ENCODE results near the gene GPR65.

GPR65 gene, protein sequence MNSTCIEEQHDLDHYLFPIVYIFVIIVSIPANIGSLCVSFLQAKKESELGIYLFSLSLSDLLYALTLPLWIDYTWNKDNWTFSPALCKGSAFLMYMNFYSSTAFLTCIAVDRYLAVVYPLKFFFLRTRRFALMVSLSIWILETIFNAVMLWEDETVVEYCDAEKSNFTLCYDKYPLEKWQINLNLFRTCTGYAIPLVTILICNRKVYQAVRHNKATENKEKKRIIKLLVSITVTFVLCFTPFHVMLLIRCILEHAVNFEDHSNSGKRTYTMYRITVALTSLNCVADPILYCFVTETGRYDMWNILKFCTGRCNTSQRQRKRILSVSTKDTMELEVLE

DNA sequence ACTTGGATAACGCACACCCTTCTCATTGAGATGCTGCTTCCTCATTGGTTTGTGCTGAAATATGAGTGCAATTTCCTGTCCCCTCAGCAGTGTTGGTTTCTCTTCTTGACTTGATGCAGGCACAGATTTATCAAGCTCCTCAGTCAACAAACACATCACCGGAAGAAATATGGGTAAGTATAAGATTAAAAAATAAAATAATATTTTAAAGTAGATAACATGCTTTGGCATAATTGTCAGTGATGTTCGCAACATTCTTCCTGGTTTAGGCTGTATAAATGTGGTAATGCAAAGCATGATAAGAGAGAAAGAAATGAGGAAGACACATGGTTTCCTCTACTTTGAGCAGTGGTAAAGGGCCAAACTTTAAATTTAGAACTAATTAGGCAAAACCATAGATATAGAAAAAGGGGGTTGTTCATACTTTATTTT, at the start of gene GPR65:
Gene GPR65 (plus strand): TSS at position 86 of the 432 bp plus-strand sequence. CDS start 5,713 bp downstream, outside the sequence.
- no peak for DNase-seq (ENCODE audit: low read depth)

DNA sequence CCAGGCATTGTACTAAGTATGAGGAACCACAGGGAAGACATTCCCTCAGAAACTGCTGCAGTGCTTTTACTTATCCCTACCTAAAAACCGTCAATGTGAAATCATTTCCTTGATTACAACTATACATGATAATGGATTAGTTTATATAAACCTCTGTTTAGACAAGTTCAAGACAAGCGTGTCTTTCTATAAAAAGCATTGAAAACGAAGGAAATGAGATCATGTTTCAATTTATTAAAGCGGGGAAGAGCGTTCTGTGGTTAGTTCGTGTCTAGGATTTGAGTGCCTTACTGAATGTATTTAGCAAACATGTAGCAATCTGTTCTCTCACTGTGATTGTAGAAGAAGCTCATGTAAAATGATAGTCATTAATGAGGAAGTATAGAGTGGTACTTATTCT, 49.4 kb upstream of the GPR65 start:
- no peak for DNase-seq (ENCODE audit: low read depth)

DNA sequence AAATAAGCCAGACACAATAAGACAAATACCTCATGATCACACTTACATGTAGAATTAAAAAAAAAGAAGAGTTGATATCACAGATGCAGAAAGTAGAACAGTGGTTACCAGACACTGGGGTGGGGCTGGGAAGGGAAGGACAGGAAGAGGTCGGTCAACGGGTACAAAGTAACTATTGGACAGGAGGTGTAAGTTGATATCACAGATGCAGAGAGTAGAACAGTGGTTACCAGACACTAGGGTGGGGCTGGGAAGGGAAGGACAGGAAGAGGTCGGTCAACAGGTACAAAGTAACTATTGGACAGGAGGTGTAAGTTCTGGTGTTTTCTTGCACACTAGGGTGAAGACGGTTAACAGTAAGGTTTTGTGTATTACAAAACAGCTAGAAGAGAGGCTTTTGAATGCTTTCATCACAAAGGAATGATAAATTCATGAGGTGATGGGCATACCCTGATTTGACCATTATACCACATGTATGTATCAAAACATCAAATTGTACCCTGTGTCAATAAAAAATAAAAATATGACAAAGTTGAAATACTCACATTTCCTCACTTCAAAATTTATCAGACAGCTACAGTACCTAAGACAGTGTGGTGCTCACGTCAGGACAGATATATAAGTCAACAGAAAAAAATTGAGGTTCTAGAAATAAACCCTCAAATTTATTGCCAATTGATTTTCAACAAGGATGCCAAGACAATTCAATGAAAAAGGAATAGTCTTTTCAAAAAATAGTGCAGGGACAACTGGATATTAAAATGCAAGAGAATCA, 44.7 kb upstream of the GPR65 start:
- no peak for DNase-seq (ENCODE audit: low read depth)

DNA sequence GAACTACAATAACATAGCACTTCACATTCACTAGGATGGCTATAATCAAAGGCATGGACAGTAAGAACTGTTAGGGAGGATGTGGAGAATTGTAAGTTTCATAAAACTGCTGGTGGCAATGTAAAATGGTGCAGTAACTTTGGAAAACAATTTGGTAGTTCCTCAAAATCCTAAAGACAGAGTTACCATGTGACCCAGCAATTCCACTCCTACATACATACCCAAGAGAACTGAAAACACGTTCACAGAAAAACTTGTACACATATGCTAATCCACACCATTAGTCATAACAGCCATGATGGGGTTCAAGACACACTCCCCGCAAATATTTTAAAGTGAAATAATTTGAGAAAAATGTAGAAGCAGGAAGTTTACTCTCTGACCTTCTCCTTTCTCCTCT, 43.7 kb upstream of the GPR65 start:
- DNase-seq (ENCODE audit: low read depth): no peak

DNA sequence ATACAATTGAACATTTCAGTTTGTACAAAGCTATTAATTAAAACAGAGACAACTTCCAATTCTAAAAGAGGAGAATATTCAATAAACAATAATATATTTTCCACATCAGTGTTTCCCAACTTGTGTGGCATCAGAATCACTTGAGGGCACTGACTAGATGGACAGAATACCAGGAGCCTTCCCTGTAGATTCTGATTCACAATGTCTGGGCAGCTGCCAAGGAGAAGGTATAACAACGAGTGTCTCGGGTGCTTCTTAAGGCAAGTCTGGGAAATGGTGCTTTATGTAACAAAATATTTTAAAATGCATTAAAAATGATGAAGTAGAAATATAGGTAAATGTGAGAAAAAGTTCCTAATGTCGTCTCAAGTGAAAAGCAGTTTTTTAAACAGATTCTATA, 38.1 kb upstream of the GPR65 start:
- DNase-seq (ENCODE audit: low read depth): no peak

DNA sequence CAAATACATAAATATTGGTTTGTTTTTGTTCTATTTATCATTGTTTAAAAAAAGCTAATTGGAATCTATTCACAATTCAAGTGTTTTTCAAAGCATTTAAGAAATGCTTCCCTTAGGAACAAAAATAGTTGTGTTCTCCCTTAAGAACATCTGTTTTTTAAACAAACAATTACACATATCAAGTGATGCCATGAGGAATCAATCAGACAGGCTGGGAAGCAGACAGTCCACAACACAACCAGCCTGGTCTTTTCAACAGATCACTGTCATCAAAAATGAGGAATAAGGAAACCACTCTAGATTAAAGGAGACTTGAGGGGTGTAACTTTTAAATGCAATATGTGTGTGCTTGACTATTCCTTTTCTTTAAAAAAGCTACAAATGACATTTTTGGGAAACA, 37.4 kb upstream of the GPR65 start:
- DNase-seq (ENCODE audit: low read depth): no peak

DNA sequence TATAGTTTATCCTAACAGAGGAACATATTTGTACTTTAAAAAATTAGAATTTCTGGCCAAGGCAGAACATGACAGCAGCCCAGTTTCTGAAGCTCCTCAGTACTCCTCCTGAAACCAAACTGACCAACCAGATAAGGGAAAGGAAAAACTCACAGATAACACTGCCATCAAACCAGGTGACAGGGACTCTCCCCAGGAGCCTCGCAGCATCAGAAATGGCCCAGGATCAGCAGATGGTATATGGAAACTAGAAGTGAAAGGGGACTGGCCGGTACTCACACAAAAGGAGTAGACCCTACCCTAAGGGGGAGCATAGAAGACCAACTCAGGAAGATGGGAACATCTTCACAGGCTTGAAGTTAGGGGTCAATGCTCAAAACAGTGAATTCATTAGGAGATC, 33.9 kb upstream of the GPR65 start:
- DNase-seq (ENCODE audit: low read depth): no peak

DNA sequence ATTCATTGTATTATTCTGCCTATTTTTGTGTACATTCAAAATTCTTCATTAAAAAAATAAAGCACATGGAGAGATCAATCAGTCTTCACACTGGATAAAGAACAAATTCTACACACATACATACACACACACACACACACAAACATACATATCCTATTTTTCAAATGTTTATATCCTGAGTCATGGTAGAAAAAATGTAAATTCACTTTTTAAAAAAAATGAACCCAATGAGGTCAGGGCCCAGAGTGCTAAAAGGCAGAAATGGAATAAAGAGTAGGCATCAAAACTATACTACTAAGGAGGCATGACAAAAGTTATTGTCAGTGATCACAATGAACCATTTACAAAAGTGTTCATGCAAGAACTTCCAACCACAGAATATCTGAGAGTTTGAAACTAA, 29.3 kb upstream of the GPR65 start:
- DNase-seq (ENCODE audit: low read depth): no peak

DNA sequence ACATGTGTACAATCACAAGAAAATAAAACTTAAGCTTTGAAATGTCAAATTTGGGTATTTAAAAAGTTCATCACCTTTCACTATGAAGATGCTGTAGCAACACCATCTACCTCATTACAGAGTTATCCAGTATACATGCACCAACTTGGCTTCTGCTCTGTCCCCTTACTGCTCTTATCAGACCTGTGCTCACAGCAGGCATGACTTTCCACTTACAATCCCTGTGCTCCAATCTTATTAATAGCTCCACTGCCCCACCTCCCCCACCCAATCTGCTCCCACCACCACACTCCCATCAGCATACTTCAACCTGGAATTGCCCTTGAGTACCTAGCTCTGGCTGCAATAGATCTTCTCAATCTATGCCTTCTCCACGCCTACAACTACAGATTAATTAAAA, 25.2 kb upstream of the GPR65 start:
- no peak for DNase-seq (ENCODE audit: low read depth)

DNA sequence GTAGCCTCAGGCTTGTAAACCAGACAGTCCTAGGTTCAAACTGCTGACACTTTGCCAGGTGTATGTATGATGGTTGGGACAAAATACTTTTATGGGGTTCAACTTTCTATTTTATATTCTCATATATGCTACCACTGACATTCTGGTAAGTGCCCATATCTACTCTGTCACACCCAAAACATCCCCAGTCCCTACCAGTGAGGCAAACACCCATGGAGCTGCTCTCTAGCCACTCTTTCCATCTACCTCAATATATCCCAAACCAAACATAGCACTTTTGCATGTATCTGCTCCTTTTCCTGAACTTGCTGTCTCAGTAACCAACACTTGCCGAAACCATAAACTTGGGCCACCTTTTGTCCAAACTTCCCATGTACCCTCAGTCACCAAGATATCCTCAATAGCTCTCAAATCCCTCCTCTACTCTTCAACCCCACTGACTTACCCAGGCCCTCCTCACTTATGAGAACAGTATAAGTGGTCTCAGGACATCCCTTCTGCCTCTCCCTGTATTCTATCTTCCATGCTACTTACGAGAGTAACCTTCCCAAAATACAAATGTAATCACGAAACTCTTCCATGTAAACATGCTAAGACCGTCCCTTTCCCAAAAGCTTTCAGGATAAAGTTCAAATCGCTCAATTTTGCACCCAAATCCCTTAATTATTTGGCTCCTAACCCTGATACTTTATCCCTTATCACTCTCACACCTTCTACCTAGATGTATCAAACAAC, 15.5 kb upstream of the GPR65 start:
- DNase-seq (ENCODE audit: low read depth): no peak

DNA sequence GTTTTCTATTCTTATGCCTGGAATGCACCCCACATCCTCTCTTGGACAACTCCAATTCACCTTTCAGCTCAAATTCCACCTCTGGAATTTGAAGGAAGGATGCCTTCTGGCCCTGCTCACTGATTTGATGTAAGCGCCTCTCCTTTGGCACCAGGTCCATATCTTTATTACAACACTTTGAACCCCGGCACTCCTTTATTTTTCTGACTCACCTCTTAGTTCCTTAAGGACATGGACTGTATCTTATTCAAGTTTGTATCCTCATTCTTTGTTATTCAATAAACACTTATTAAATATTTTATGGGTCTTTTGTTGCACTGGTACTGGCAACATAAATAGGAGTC, 15.0 kb upstream of the GPR65 start:
- no peak for DNase-seq (ENCODE audit: low read depth)

DNA sequence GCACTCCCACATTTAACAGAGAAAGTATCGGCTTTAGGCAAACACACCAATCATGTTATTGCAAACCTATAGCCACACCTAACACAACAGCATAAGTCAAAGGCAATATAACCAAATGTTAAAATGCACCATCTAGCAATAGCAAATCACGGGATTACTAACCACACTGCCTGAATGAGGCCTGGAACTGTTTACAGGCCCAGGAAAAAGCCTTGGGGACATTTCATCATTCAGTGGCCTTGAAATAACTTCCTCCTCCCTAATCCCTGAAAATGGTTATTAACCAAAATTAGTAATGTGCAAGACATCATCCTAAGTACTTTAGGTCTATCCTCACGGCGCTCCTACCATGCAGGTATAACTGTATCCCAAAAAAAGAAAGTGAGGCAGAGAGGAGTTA, 14.3 kb upstream of the GPR65 start:
- no peak for DNase-seq (ENCODE audit: low read depth)

DNA sequence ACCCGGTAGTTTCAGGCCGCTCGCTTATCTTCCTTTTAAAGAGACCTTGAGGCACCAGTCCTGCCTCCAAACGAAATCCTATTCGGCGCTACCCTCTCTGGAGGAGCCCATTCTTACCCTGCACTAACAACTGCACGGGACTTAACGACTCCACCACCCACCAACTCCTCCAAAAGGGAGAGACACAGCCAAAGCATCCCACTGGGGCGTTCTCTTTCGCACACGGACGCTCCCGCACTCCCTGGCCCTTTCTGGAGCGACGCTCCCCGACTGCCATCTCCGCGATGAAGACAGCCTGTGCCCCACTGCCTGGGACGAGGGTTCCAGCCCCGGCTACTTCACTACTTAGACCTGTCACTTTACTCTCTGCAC, 12.6 kb upstream of the GPR65 start:
- no peak for DNase-seq (ENCODE audit: low read depth)

DNA sequence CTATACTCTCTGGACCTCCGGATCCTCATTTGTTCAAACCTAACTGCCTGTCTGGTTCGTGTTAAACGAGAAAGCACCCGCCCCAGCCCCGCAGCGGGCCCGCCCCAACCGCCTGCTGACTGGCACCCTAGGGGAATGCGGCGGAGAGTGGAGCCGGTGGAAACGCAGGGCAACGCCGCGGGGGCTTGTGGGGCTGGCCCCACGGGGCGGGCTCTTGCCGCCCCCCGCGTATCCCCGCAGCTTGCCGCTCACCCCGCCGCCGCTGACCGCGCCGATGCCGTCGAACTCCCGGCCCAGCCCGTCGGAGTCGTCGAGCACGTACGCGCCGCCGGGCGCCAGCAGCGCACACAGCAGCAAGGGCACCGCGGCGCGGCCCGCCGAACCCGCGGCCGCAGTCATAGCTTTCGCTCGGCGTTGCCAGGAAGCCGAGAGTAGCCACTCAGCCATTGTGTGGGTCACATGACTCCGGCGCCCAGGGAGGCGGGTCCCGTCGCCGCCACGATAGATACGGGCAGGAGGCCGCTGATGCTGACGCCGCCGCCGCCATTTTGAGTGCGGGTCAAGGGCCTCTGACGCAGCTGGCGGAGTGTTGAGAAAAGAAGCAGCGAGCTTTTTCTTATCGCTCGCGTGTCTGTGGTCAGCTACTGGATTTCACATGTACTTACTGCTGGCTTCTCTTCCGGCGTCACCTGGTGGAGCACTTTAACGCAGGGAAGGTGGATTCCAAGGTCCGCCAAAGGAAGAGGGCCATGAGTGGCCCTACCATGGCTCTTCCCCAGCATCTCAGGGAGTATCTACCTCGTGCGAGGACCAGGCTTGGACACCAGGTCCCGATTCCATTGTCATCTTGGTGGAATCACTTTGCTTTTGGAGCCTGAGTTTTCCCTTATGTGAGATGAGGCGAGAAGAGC, 12.0 kb upstream of the GPR65 start, which contains the start of gene GALC:
Gene GALC (minus strand): TSS at position 465 of the 911 bp plus-strand sequence. CDS start 18 bp downstream, at position 447.
- DNase-seq (ENCODE audit: low read depth): peak; percentile 90

DNA sequence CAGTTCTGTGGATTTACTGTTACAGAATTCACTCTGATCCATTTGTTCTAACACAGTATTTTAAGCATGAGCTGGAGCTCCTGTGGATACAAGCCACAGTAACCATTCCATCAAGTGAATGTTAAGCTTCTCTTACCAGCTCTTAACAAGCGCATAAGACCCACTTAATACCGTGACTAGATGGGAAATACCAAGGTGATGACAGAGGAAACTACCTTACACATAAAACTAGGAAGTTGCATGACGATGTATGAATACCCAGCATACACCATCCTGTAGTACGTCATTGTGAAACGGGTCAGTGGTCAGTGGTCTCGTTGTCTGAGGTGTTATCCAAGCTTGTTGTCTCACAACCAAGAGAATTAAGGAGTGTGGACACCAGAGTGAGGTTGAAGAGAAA, 10.0 kb upstream of the GPR65 start:
- no peak for DNase-seq (ENCODE audit: low read depth)

DNA sequence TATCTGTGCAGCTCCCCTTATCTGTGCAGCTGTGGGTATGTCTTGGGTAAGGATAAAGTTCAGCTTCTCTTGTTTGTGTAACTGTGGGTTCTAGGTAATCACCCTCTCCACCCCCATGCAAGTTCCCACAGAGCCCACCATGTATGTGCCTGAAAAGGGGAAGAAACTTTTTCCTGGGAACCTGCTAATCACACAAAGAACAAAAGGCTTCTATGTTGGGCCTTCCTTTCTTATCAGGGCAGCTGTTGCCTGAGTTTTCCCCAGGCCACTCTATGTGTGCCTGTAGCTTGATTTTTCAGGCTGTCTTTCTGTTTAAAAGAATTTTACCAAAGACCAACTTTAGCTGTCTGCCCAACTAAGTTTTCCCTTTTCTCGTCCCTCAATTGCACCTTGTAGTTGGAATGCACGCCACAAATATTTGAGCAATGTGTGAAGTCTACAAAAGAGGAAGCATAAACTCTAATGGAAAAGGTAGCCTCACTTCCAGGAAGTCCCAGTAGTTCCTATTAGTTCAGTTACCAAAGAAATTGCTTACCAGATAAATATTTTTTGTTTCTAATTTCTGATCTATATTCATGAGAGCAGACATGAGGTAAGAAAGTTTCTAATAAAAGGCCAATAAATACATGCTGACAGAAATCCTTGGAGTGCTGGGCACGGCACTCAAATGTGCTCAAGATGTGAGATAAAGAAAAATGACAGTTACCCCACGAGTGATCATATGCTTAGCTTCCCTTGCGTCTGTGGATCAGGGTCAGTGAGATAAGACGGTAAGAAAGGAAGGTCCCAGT, 9.2 kb upstream of the GPR65 start:
- DNase-seq (ENCODE audit: low read depth): no peak

DNA sequence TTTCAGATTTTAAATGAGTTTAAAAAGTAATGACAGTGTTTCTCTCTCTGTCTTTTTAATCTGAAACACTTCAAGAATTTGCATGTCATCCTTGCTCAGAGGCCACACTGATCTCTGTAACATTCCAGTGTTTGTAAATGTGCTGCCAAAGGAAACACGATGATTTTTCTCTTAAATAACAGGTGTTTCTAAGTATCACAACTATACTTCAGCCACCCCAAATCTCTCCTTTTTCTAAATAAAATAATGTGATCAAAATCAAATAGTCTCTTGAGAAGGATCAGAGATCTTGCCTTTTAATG, 8.7 kb upstream of the GPR65 start:
- no peak for DNase-seq (ENCODE audit: low read depth)

DNA sequence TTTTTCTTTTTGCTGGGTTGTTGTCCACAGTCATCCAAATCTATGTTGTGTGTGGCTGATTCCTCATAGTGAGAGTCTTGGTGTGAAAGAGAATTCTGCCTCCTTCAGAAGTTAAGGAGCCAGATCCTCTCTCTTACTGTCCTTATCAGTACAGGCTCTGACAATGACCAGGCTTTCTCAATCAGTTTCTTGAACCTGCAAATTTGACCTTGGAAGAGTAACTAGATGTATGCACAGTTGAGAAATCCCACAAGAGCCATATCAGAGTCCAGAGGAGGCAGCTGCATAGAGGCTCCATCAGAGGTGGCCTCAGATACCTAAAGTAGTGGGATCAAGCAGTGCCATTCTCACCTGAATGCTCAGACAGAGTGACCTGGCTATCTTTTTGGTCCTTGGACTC, 6.5 kb upstream of the GPR65 start:
- DNase-seq (ENCODE audit: low read depth): no peak

DNA sequence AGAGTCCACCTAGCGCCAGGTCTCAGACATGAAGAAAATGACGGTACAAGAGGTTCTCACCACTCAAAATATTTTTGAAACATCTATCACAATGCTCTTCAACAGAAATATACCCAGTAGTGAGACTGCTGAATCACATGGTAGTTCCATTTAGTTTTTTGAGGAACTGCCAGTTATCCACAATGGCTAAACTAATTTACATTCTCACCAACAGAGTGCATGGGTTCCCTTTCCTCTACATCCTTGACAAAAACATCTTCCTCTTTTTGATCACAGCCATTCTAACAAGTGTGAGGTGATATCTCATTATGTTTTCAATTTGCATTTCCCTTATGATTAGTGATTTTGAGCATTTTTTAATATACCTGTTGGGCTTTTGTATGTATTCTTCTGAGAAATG, 5.7 kb upstream of the GPR65 start:
- no peak for DNase-seq (ENCODE audit: low read depth)

DNA sequence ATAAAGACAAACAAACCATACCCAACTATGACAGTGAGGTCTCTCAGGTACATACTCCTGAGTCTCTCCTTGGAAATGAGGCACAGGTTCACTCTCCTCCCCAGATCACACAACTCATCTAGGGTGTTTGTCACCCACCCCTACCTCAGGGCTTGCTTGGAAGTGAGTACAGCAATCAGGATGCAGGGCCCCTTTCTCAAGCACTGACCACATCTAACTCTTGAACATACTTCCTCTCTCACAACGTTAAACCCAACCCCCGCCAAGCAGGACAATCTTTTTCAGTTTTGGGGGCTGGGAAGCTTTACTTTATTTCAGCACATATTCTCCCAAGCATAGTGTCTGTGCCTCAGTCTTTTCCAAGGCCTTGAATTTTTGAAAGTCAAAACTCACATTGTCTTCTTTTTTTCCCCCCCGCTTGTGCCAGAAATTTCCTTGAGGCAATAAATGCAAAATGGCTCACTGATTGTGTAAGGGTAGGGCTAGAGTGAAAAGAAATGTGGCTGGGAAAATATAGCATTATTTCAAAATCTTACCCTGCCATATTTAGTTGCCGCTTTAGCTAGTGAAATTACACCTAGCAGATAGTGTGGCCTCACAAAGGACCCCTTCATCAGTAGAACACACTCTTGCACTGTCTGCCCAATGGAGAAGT, 2.4 kb upstream of the GPR65 start:
- DNase-seq (ENCODE audit: low read depth): no peak

DNA sequence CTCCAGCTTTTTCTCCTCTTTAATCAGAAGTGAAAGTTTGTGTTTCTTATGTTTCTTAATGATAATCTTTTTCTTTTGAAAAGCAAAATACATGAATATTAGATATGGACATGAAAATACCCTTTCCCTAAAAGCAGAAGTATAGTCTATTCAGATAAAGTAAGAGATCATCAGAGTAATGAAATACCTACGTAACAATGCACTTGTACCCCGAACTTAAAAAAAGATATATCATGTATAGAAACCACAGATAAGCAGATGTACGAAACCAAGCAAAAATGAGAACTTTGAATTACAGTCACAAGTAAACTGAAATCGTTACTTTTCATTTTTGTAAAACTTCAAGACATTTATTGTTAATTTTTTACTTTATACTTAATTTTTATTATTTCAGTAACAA, 1.5 kb upstream of the GPR65 start:
- DNase-seq (ENCODE audit: low read depth): no peak
